HG03439 (cell line): ENCODE data around the gene AP1M2.
"Not testable (repeated sequence)": the region's sequence is repeated elsewhere in the genome, so short reads cannot be mapped to it uniquely, and the experiment has no call there.

Source experiments
- ATAC-seq: cut with Tn5 transposase; IDR thresholded peaks from one replicate; pipeline ENCODE4 v1.9.1; 2021; ENCODE audit warnings: mild to moderate bottlenecking, moderate library complexity; ENCODE audit not compliant: unreplicated experiment

Gene AP1M2

GRCh38 chr19:10602330-10603083 lies 15.4 kb upstream of the AP1M2 start:
- ATAC-seq, result peak; percentile 62

- no peak for ATAC-seq
Observed at GRCh38 chr19:10601999-10602329, 14.9 kb upstream of the AP1M2 start.

GRCh38 chr19:10600149-10600548 lies 13.0 kb upstream of the AP1M2 start:
- no peak for ATAC-seq

- ATAC-seq, result no peak
Observed at GRCh38 chr19:10593820-10594637, 6.9 kb upstream of the AP1M2 start.

- no peak for ATAC-seq
Observed at GRCh38 chr19:10593148-10593547, 6.0 kb upstream of the AP1M2 start.

GRCh38 chr19:10587839-10588150 lies 683 bp upstream of the AP1M2 start:
- no peak for ATAC-seq

- ATAC-seq, result no peak
Observed at GRCh38 chr19:10586396-10586795, 716 bp downstream of the AP1M2 start.

GRCh38 chr19:10583036-10583776 lies 3.9 kb downstream of the AP1M2 start:
- no peak for ATAC-seq

- ATAC-seq, result no peak
Observed at GRCh38 chr19:10582091-10582490, 5.0 kb downstream of the AP1M2 start.

GRCh38 chr19:10580979-10581631 lies 6.0 kb downstream of the AP1M2 start:
- peak; percentile 69 for ATAC-seq

- no peak for ATAC-seq
Observed at GRCh38 chr19:10577951-10578350, 9.2 kb downstream of the AP1M2 start.

- ATAC-seq, result no peak
Observed at GRCh38 chr19:10575011-10575716, 11.9 kb downstream of the AP1M2 start.

GRCh38 chr19:10574462-10574861 lies 12.7 kb downstream of the AP1M2 start:
- ATAC-seq, result no peak

GRCh38 chr19:10573793-10574192 lies 13.3 kb downstream of the AP1M2 start:
- ATAC-seq, result not testable (repeated sequence)

GRCh38 chr19:10568826-10569651 lies 18.1 kb downstream of the AP1M2 start, which contains the start of gene CDKN2D:
CDKN2D (minus strand) TSS chr19:10568979; CDS start chr19:10568653, 326 bp downstream.
- peak; percentile 63 for ATAC-seq

- peak; percentile 9 for ATAC-seq
Observed at GRCh38 chr19:10568062-10568825, 18.9 kb downstream of the AP1M2 start.

GRCh38 chr19:10567656-10568055 lies 19.5 kb downstream of the AP1M2 start:
- no peak for ATAC-seq

GRCh38 chr19:10566658-10567410 lies 20.3 kb downstream of the AP1M2 start:
- ATAC-seq, result no peak
